Midbrain (tissue), 1 donor: ENCODE measurements around the gene CFAP100.
A peak's percentile ranks its signal among the peaks of the same experiment; 100 is the strongest.

Experiments used
- DNase-seq: peaks from one replicate; lab custom pipeline; 2025; lab: John Stamatoyannopoulos, UW

CFAP100 gene

GRCh38 chr3:126461450-126462070, 66.9 kb downstream of the CFAP100 start:
- DNase-seq = no peak

- no peak for DNase-seq
Measured at GRCh38 chr3:126463521-126463920, 68.8 kb downstream of the CFAP100 start.

- no peak for DNase-seq
Measured at GRCh38 chr3:126464093-126464492, 69.4 kb downstream of the CFAP100 start.

GRCh38 chr3:126464494-126464893, 69.8 kb downstream of the CFAP100 start:
- DNase-seq = no peak

GRCh38 chr3:126464997-126465396, 70.3 kb downstream of the CFAP100 start:
- no peak for DNase-seq

- peak; percentile 14 for DNase-seq
Measured at GRCh38 chr3:126465928-126466544, 71.3 kb downstream of the CFAP100 start.

- DNase-seq = no peak
Measured at GRCh38 chr3:126466886-126467610, 72.3 kb downstream of the CFAP100 start.

- no peak for DNase-seq
Measured at GRCh38 chr3:126467611-126467955, 72.9 kb downstream of the CFAP100 start.

GRCh38 chr3:126468028-126468891, 73.6 kb downstream of the CFAP100 start:
- no peak for DNase-seq

- DNase-seq = no peak
Measured at GRCh38 chr3:126469479-126469878, 74.8 kb downstream of the CFAP100 start.

- peak; percentile 28 for DNase-seq
Measured at GRCh38 chr3:126472277-126473006, 77.7 kb downstream of the CFAP100 start.

GRCh38 chr3:126473292-126474168, 78.8 kb downstream of the CFAP100 start:
- no peak for DNase-seq

GRCh38 chr3:126474498-126475412, 80.0 kb downstream of the CFAP100 start:
- no peak for DNase-seq

GRCh38 chr3:126475413-126476114, 80.9 kb downstream of the CFAP100 start, which contains the start of gene ZXDC:
TSS of gene ZXDC (minus strand) at chr3:126475891. CDS start at chr3:126475865, 26 bp downstream.
- DNase-seq = peak; percentile 93

GRCh38 chr3:126476166-126477060, 81.7 kb downstream of the CFAP100 start:
- peak; percentile 83 for DNase-seq

- DNase-seq = no peak
Measured at GRCh38 chr3:126477061-126477380, 82.3 kb downstream of the CFAP100 start.

- DNase-seq = no peak
Measured at GRCh38 chr3:126478581-126479310, 84.0 kb downstream of the CFAP100 start.
